HEK293 (cell line): Measurements from ENCODE around the gene ADRB1.

Experiments used
- SCRT2 ChIP-seq: fragments of 450-650 bp; formaldehyde crosslinking; IDR thresholded peaks from 2 replicates; pipeline ENCODE4 v1.5.1; 2016; ENCODE audit warnings: missing biosample characterization, missing genetic modification characterization
- ZBTB26 ChIP-seq: fragments of 450-650 bp; formaldehyde crosslinking; optimal IDR thresholded peaks from 2 replicates; pipeline ENCODE3; 2016; ENCODE audit warnings: missing biosample characterization, mild to moderate bottlenecking, missing genetic modification characterization
- ZFP37 ChIP-seq: fragments of 450-650 bp; formaldehyde crosslinking; IDR thresholded peaks from 2 replicates; pipeline ENCODE4 v1.5.1; 2016; ENCODE audit warnings: missing biosample characterization, missing genetic modification characterization
- ZNF140 ChIP-seq: fragments of 450-650 bp; formaldehyde crosslinking; IDR thresholded peaks from 2 replicates; pipeline ENCODE4 v1.5.1; 2016; ENCODE audit warnings: missing biosample characterization, missing genetic modification characterization

- TF ChIP-seq ZFP37 (no peak), ZBTB26 (tag by site-specific recombination) (no peak), ZNF140 (tag by site-specific recombination) (no peak), SCRT2 (no peak)
Measured at GRCh38 chr10:114065049-114065435, 21.4 kb downstream of the ADRB1 start.
